ENCODE data around the gene C17orf113.
"Not testable (repeated sequence)": the region's sequence is repeated elsewhere in the genome, so short reads cannot be mapped to it uniquely, and the experiment has no call there.

The C17orf113 gene

DNA sequence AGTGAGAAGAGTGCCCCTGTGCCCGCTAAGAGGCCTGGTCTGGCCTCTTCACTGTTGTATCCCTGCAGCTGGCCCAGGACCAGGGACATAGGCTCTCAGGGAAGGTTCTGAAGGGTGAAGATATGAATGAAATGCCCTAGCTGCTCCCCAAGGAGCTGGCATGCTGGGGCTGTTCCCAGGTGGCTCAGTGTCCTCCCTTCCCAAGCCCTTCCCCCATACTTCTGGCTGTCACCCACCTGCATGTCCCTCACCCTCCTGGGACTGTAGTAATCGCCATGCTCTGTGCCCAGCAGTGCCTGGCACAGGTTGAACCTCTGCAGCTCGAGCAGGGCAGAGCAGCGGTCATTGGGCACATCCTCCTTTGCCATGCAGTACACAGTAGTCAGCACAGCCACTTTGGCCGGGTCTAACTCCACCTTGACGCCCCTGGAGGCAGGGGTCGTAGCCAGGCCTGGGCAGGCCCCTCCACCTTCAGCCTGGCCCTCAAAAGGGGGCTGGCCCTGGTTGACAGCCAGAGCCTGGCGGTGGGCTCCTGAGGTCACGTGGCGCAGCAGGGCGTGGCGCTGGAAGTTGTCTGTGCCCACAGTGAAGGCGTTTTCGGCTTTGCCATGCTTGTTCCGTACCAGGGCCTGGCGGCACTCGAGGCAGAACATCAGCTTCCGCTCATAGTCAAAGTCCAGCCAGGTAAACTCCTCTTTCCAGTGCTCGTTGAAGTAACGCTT lies 7.6 kb downstream of the C17orf113 start:
- DNase-seq (ENCODE audit: low read depth in 2 of 2), result no peak

DNA sequence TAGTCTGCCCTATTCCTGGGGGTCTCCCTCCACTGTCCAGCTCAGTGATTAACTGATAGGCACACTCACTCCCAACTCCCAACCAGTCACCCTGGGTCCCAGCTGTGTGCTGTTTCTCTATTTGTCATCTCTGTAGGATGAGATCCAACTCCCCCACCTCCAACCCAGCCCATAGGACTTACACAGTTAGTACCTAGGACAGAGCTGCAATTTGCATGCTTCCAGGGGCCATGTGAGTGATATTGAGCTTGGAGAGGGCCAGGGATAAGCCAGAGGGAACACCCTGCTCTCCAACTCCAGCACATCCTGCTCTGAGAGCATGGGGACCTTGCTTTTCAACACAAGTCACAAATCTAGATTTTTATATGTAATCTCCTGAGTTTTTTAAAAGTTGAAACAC lies 8.8 kb downstream of the C17orf113 start:
- no peak for DNase-seq (ENCODE audit: low read depth in 2 of 2)

DNA sequence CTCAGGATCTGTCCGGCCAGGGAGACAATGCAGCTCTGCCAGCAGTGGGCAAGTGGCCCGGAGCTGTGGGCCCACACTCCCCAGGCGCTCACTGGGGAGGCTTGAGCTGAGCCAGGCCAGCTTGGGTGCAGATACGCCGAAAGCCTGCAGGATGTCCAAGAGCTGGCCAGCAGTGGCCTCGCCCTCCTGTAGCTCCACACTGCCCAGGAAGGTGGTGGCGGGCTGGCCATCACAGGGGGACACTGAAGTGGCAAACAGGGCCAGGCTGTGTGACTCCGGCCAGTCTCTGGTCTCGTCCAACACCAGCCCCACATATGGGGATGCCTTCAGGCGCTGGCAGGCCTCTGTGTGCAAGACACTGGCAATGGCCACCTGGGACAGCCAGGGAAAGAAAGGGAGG lies 9.6 kb downstream of the C17orf113 start:
- DNase-seq (ENCODE audit: low read depth in 2 of 2), result no peak

DNA sequence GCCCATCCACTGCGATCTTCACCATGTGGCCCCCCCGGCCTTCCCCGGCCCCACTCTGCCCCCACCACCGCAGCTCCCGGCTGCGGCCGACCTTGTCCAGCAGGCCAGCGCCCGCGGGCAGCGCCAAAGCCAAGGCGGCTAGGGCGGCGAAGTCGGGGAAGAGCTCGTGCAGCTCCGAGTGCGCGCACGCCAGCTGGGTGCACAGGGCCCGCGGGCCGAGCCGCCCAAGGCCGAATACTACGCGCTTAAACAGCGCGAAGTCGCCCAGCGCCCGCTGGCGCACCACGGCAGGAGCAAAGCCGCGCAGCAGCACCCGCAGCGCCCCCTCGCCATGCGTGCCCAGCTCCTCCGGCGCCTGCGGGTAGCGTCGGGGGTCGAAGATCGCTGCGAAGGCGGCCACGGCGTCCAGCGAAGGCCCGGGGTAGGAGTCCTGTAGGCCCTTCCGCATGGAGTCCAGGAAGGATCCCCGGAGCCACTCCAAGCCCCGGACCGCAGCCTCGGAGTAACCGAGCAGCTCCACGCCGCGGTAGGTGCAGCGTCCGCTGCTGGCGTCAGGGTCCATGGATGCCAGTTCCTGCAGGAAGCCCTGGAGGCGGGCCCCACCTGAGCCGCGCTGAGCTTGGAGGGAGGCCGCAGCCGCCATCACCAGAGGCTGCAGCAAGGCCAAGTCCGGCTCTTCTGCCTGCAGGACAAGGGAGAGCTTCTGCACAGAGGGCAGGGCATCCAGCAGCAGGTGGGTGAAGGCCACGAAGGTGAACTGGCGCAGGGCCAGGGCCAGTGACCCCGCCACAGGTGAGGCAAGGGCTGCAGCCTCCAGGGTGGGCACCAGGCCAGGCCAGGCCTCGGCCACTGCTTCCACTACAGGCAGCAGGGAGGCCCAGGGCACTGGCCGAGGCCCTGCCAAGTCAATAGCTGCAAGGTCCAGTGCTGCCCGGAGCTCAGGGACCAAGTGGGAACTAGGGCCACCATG lies 10.3 kb downstream of the C17orf113 start:
- DNase-seq (ENCODE audit: low read depth in 2 of 2), result no peak

DNA sequence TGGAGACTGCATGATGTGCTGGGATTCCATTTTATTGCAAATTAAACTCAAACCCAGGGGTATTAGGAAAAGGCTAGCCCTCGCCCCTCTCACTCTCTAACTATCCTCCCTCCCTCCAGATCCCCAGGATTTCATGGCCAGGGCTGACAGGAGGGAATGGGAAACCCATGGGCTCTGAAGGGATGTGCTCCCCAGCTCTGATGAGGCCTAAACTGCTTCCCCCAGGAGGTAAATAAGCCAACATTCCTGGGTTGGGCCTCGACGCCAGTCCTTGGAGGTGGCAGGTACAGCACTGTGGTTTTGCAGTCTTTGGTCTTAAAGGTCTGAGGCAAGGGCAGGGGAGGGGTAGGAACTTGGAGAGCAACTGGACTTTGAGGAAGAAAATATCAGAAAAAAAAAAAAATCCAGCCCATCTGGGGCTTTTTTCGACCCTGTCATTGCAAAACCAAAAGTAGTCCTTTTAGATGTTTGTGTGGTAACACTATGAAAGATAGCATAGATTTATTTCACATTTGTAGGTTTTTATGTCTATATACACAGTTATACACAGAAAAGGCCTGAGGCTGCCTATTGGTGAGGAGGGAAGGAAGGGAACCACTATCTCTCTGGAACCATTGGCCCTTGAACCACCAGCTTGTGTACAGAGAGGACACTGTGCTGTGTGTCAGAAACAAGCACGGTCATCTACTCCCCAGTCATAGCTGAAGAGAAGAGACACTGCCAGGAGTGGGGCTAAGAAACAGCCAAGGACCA lies 12.0 kb downstream of the C17orf113 start:
- DNase-seq (ENCODE audit: low read depth in 2 of 2), result no peak

DNA sequence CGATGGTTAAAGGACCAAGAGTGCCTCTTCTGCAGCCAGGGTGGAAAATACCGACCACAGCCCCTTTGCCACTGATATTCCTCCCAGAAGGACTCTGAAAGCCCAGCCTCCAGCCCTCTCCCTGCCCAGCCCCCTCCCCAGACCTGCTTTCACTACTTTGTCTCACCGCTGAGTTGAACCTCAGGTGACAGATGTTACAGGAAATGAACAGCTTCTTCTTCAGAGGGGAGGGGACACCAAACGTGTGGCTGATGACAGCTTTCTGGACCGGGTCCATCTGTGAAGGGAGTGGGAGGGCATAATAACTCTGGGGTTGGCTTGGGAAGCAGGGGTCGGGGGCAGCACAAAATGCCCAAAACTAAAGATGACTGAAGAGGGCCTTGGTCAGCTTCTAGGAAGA lies 16.3 kb downstream of the C17orf113 start:
- DNase-seq (ENCODE audit: low read depth in 2 of 2), result no peak

DNA sequence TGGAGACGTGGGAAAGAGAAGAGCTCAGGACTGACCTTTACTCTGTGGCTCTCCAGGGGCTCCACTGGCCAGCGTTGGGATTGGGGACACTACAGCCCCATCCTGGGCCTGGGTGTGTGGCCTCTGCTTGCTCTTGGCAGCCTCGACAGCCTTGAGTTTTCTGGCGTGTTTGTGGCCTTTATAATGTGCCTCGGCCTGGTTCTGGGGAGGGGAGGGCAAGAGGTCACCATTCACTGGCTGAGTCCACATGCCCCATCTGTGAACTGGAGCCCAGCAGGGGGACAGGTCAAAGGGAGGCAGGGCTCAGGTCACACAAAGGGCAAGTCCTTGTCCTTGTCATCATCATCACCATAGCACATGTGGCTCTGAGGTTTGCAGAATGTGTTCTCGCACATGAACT lies 18.8 kb downstream of the C17orf113 start:
- no peak for DNase-seq (ENCODE audit: low read depth in 2 of 2)

DNA sequence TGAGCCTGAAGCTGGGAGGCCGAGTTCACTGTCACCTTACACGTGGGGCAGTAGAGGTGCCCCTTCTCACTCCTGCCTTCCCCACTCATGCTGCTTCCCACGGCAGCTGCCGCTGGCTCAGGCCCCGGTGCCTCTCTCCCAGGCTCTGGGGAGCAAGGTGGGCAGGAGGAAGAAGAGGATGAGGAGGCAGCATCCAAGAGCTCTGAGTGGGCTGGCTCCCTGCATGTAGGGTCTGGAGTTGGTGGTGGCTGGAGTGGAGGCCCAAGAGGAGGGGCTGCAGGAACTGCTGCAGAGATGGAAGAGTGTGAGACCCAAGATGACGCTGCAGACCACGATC lies 21.6 kb downstream of the C17orf113 start:
- DNase-seq (ENCODE audit: low read depth in 2 of 2), result no peak

DNA sequence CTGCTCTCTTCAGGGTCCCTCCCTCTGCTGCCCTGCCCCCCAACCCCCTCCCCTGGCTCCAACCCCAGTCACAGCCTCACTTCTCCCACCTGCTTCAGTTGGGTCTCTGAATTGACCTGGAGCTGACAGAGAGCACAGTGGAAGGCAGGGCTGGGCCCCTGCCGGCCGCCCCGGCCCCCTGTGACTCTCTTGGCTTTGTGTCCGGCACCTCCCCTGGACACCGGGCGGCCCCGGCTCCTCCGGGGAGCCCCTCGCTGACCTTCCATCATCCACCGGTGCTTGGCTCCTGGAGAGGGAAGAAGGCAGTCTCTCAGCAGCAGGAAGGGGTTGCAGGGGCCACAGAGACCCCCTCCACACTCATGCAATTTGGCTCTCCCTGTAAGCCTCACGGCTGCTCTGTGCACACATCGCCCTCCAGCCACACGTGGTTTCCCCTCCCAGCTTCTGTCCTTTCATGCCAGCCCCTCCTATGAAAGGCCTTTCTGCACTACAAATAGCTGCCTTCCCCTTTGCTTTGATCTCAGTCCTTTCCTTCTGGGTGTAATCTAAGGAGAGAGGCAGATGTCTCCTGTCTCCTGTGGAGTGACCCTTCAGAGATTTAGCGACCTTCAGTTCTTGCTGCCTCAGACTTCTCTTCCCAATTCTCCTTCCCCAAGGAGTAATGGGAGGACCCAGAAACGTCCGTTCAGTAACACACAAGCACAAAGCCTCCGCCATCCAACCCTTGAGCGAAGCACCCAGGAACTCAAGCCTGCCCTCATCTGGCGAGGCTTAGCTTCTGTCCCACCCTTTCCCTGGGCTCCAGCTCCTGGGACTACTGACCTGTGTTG lies 22.2 kb downstream of the C17orf113 start:
- no peak for DNase-seq (ENCODE audit: low read depth in 2 of 2)

DNA sequence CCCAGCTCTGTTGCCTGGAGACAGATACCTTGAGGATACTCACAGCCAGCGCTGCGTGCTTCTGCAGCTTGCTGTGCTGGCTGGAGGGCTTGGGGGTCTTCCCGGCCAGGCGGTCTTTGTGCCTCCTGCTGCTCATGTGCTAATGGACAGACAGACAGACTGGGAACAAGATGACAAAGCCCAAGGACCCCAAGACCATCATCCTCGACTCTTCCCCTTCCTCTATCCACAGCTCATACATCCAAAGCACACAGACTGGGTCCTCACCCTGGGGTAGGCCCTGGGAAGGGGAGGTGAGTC lies 22.9 kb downstream of the C17orf113 start:
- no peak for DNase-seq (ENCODE audit: low read depth in 2 of 2)

DNA sequence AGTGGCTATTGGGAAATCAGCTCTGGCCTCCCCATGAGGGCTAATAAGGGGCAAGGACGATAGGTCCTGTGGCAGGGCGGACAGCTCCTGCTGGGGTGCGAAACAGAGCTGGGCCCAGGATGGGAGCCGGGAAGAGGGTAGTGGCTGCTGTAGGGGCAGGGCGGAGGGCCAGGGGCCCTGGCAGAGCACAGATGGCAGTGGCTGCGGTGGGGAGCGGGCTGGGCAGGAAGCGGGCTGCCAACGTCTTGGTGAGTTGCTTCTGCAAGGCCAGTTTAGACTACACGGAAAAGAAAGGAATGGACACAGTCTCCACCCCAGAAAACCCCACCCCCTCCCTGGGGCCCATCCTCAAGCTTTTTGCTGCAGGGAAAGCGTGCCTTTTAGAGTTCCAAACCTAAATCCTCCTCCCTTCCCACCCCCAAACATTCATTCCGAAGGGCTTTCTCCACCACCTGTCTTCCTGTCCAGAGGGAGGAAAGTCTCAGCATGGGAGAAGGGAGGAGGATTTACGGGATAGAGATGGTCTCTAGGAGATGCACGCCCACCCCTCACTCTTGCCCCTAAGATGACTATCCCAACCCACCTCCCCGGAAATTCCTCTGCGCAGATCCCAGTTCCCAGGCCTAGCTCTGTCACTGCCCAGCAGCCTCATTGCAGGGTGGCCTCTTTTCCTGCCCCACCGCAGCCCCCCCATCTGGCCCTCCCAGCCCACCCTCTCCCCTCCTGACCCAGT lies 23.4 kb downstream of the C17orf113 start:
- DNase-seq (ENCODE audit: low read depth in 2 of 2), result no peak

DNA sequence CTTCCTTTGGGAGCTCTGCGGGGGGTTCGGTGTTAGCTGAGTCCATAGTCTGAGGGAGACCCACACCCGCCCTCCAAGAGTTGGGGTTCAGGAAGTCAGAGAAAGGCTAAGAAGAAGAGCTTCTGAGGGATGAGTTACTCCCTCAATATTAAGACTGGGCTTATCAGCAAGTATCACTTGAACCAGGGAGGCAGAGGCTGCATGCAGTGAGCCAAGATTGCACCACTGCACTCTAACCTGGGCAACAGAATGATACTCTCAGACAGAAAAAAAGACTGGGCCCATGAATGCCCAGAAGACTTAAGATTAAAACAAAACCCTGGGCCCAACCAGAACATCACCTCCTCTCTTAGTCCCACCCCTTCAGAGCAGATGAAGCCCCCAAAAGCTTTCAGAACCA lies 24.5 kb downstream of the C17orf113 start:
- DNase-seq (ENCODE audit: low read depth in 2 of 2), result no peak

DNA sequence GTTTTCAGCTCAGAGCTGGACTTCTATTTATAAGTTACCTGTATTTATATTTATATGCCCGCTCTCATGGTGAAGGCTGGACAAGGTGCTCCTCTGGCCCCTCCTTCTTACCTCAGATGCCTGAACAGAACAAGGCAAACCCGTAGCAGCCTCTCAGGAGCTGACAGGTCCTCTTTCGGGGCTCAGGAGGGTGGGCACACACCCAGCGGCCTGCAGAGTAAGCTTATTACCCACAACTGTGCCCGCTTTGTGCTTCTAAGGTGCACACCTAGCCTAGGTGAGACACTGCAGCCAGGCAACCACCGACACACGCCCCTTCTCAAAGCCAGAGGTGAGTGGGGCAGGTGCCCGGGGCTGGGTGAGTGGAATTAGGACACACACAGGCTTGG lies 25.2 kb downstream of the C17orf113 start:
- DNase-seq (ENCODE audit: low read depth in 2 of 2), result no peak

DNA sequence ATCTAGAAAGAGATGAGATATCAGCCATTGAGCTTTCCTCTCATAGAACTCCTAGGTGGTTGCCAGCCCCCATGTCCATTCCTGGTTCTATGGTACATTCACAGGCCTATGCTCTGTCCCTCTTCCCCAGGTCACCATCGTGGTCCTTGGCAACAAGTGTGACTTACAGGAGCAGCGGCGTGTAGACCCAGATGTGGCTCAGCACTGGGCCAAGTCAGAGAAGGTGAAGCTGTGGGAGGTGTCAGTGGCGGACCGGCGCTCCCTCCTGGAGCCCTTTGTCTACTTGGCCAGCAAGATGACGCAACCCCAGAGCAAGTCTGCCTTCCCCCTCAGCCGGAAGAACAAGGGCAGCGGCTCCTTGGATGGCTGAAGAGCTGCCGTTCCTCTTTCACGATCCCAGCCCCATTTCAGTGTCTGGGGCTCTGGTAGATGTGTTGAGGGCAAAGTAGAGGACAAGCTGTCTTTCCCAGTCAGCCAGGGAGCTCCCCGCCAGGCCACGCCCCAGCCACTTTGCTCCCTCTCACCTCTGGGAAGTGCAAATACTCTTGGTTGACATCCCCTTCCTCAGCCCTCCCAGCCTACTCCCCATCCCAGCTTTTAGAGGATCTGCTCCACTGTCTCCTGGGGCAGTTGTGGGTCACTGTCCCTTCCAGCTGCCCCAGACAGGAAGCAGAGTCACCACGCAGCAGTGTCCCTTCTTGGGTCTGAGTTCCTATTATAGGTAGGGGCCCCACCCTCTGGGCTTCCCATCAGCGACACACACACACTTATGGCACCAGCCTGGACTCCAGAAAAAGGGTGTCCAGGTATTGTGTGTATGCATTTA lies 26.7 kb downstream of the C17orf113 start:
- no peak for DNase-seq (ENCODE audit: low read depth in 2 of 2)

DNA sequence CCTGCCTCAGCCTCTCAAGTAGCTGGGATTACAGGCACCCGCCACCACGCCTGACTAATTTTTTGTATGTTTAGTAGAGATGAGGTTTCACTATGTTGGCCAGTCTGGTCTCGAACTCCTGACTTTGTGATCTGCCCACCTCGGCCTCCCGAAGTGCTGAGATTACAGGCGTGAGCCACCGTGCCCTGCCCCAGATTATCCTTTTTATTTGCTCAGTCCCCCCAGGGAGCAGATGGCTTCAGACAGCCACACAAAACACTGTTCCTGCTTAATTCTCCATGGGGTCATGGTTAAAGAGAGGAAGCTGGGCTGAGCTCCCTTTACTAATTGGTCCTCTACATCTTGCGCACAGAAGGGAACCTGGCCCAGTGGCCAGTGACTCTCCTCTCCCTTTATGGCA lies 29.6 kb downstream of the C17orf113 start:
- not testable (repeated sequence) for DNase-seq (ENCODE audit: low read depth in 2 of 2)

DNA sequence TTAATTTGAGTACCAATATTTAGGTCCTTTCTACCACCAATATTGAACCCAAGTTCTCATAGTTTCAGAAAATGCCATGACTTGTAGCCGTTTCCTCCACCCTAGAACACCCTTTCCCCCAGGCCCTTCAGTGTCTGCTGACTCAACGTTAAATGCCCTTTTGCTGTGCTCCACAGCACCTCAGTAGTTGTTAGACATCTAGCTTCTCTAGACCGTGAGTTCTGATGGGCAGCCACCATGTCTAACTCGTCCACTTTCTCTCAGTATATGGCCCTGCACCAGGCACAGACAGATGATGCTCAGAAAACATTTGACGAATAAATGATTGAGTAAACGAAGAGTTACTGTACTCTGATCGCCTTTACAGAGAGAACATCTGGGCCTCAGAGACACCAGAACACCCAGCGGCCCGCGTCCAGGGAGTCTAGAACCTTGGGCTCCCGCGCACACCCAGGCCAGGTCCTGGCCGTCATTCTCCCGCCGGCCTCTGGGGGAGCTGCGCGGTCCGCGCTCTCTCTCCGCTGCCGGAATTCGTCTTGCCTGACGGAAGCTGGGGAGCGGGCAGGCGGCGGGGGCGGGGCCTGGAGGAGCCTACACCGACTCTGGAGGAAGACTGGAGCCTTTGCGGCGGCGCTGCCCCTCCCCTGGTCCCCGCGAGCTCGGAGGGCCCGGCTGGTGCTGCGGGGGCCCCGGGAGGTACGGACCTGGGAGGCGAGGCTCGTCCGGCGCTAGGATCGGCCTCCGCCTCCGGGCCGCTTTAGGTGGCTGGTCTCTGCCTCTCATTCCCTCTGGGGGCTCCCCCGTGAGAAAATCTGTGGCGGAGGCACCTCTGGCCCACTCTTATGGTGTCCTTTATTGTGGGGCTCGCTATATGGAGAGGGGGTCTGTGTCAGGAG lies 30.6 kb downstream of the C17orf113 start, which contains the start of gene NKIRAS2:
Gene NKIRAS2 (plus strand): TSS at position 582 of the 896 bp plus-strand sequence. CDS start 1,488 bp downstream, outside the sequence.
- DNase-seq (ENCODE audit: low read depth in 2 of 2), result peak; percentile 93 to 94

DNA sequence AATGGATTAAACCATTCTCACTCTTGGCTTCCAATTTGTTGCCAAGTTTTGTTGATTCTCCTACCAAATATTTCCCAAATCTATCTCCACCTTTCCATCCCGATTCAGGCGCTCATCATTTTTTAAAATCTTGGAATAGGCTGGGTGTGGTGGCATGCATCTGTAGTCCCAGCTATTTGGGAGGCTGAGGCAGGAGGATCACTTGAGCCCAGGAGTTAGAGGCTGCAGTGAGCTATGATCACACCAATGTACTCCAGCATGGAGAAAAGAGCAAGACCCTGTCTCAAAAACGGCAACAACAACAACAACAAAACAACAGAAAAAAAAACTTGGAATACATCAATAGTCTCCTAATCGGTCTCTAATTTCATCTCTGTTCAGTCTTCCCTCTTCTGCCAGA lies 31.4 kb downstream of the C17orf113 start:
- DNase-seq (ENCODE audit: low read depth in 2 of 2), result no peak

DNA sequence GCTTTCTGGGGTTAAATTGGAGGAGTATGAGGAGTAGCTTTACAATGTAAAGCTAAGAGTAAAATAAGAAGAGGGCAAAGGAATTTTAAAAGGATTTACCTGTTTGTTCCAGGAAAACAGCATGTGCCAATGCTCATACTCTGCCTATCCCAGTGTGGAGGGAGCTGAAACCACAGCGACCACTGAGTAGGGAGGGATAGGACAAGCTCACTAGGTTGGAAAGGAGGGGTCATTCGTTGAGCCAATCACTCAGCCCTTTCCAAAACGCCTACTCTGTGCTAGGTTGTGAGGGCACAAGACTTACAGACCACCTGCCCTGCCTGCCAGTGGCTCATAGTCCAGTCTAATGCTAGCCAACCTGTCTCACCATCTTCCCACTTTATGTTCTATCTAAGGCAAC lies 32.1 kb downstream of the C17orf113 start:
- no peak for DNase-seq (ENCODE audit: low read depth in 2 of 2)

DNA sequence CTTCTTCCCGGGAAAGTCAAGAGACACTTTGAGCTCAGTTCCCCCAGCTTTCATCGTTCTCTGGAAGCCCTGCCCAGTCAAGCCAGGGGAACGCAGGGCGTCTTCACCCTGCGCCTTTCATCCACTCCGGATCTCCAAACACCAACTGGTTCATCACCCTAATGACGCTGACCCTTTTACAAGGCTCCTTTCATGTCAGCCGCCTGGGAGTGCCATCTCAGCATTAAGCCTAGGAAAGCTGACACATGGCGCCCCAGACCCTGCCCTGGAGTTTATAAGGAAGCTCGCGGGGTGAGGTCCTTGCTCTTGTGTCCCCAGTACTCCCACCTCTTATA lies 32.6 kb downstream of the C17orf113 start:
- DNase-seq (ENCODE audit: low read depth in 2 of 2), result no peak

Data from stimulated activated CD8-positive, alpha-beta memory T cell treated with anti-CD3 and anti-CD28 coated beads, Interleukin-15, amount 100 ng/mL, for 48 hours (primary cell).